Thymus (tissue), 11 donors: ENCODE data around the gene EBF4. TPM values are rescaled to one million over a fixed set of nuclear protein-coding genes. Genes with fewer than 3 reads are reported as not detected.
"Not testable (repeated sequence)": the region's sequence is repeated elsewhere in the genome, so short reads cannot be mapped to it uniquely, and the experiment has no call there.

Source experiments
- DNase-seq, 9 donors: peaks; one replicate each; pipeline ENCODE4 v3.0.0-alpha.2; 2013; ENCODE audit warnings: low spot score in 9 of 9, low read depth in 6 of 9, missing footprints in 1 of 9
- H3K27ac ChIP-seq, 2 donors: one replicate each; pipeline ENCODE4 v1.5.1; 2013; ENCODE audit warnings: control low read depth in 1 of 2, low read depth in 1 of 2, low read length in 1 of 2, mild to moderate bottlenecking in 1 of 2, moderate library complexity in 1 of 2
- H3K27me3 ChIP-seq, 2 donors: one replicate each; pipeline ENCODE4 v1.5.1; 2013; ENCODE audit warnings: low read length in 1 of 2; ENCODE audit not compliant: control insufficient read depth in 2 of 2, insufficient read depth in 1 of 2
- H3K36me3 ChIP-seq, 2 donors: one replicate each; pipeline ENCODE4 v1.5.1; 2013; ENCODE audit warnings: low read length in 1 of 2, mild to moderate bottlenecking in 1 of 2, moderate library complexity in 1 of 2; ENCODE audit not compliant: control insufficient read depth in 2 of 2, insufficient read depth in 2 of 2
- H3K4me1 ChIP-seq, 2 donors: one replicate each; pipeline ENCODE4 v1.5.1; 2013; ENCODE audit warnings: low read length in 2 of 2; ENCODE audit not compliant: control insufficient read depth in 2 of 2, insufficient read depth in 2 of 2
- H3K4me3 ChIP-seq, 2 donors: one replicate each; pipeline ENCODE4 v1.5.1; 2013; ENCODE audit warnings: low read length in 2 of 2, control low read depth in 1 of 2, mild to moderate bottlenecking in 1 of 2
- H3K9me3 ChIP-seq, 2 donors: one replicate each; pipeline ENCODE4 v1.5.1; 2013; ENCODE audit warnings: low read length in 1 of 2, mild to moderate bottlenecking in 1 of 2; ENCODE audit not compliant: control insufficient read depth in 2 of 2, insufficient read depth in 1 of 2
- WGBS: extraction: QIAGEN DNeasy Blood & Tissue Kit; methylation state at CpG from one replicate; pipeline ENCODE4 v1.1.7; 2013; 5-methylcytosine and 5-hydroxymethylcytosine counted together
- polyA plus RNA-seq: library from polyadenylated mRNA; stranded (reverse); fragments of 200-250 nt; gene quantifications from one replicate; pipeline ENCODE4 v1.2.3, GENCODE V29; 2013
- total RNA-seq: library from RNA; stranded (reverse); fragments of 120-200 nt; gene quantifications from one replicate; pipeline ENCODE4 v1.2.4, GENCODE V29; 2013
- donor health status: healthy.

Gene EBF4
- total and polyA plus RNA-seq, 2 donors = 2.9 to 9.9 TPM

DNA sequence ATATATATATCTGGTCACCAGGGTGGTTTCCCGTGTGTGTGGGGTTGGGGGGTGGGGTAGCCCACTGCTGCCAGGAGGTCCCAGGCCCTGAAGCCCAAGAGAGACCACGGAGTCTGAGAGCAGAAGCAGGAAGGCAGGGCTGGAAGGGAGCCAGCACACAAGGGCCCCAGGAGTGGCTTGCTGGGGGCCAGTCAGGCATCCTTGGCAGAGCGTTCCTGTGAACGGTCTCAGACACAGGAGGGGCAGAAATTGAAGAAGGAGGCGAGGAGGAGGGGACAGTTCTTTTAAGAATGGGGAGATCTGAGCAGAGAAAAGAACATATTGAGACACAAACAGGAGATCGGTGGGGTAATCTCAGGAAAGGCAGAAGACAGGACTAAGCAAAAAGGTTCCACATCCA, 1.9 kb upstream of the EBF4 start:
- 37% methylated on average over 6 of the region's 6 CpGs for WGBS
- Histone ChIP-seq H3K4me3 (no peak overlapping the region), H3K36me3 (no peaks in the 10 kb centered on the region), H3K27me3 (peaks cover 71 to 83% of the 10 kb centered on the region in 2 donors), H3K9me3 (no peaks in the 10 kb centered on the region), H3K27ac (no peak overlapping the region), H3K4me1 (peaks cover 0 to 6% of the 10 kb centered on the region in 2 donors)
- no peak for DNase-seq

DNA sequence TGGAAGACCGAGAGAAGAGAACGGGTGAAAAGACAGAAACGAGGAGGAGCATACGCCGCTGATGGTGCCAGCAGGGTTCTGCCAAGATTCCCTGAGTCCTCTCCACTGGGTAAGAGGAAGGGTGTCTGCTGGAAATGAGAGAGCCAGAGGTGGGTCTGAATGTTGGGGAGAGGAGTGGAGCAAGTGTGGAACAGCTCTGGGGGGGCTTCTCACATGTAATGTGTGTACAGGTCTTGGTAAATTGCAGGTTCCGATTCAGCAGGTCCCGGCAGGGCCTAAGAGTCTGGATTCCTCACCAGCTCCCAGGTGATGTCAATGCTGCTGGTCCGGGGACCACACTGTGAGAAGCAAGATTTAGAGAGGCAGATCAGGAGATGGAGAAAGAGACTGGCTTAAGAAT, 1.5 kb upstream of the EBF4 start:
- 91% methylated on average over 8 of the region's 8 CpGs for WGBS
- Histone ChIP-seq H3K36me3 (no peaks in the 10 kb centered on the region), H3K27me3 (peaks cover 74 to 88% of the 10 kb centered on the region in 2 donors), H3K9me3 (no peaks in the 10 kb centered on the region), H3K4me3 (no peak overlapping the region), H3K4me1 (peaks cover 0 to 6% of the 10 kb centered on the region in 2 donors), H3K27ac (no peak overlapping the region)
- no peak for DNase-seq

DNA sequence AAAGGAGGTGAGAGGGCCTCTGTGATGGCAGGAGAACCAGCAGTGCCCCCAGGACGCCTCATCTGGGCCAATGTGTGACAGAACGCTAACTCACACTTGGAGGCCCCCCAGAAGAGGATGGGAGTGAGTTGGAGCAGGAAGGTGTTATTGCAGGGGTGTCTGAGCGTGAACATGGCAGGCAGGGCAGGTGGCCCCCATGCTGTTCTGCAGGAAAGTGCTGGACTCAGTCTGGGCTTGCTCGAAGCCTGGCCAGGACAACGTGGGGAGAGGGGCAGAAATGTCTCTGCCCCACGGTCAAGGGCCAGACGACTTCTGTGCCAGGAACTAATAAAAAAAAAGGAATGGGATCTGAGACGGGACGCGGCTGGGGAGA, 931 bp upstream of the EBF4 start:
- 92% methylated on average over 10 of the region's 10 CpGs for WGBS
- no peak overlapping the region for H3K4me3 ChIP-seq
- H3K4me1 ChIP-seq = peaks cover 0 to 6% of the 10 kb centered on the region in 2 donors
- no peaks in the 10 kb centered on the region for H3K9me3 ChIP-seq
- DNase-seq = no peak
- peaks cover 74 to 91% of the 10 kb centered on the region in 2 donors for H3K27me3 ChIP-seq
- peak overlapping the region in 1 of 2 donors; percentile 53 for H3K27ac ChIP-seq
- no peaks in the 10 kb centered on the region for H3K36me3 ChIP-seq

DNA sequence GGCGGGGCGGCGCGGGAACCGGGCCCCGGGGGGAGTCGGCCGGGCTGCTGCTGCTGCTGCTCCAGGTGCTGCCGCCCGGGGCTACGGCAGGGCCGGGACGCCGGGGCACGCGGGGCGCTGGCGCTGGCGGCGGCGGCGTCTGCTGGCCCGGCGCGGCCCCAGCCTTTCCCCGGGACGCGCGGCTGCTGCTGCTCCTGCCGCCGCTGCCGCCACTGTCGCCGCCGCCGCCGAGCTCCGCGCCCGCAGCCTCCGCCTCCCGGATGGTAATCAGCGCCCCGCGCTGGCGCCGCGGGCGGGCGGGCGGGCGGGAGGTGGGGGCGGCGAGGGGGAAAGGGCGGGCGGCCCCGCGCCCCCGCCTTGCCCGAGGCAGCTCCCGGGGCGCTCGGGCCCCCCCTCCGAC, 306 bp downstream of the EBF4 start:
- H3K36me3 ChIP-seq = no peaks in the 10 kb centered on the region
- H3K4me3 ChIP-seq = peak overlapping the region in 1 of 2 donors; percentile 59
- peaks cover 74 to 89% of the 10 kb centered on the region in 2 donors for H3K27me3 ChIP-seq
- WGBS = under 1% methylated on average over 57 of the region's 64 CpGs
- DNase-seq = no peak
- no peaks in the 10 kb centered on the region for H3K9me3 ChIP-seq
- no peak overlapping the region for H3K27ac ChIP-seq
- H3K4me1 ChIP-seq = peaks cover 0 to 4% of the 10 kb centered on the region in 2 donors

DNA sequence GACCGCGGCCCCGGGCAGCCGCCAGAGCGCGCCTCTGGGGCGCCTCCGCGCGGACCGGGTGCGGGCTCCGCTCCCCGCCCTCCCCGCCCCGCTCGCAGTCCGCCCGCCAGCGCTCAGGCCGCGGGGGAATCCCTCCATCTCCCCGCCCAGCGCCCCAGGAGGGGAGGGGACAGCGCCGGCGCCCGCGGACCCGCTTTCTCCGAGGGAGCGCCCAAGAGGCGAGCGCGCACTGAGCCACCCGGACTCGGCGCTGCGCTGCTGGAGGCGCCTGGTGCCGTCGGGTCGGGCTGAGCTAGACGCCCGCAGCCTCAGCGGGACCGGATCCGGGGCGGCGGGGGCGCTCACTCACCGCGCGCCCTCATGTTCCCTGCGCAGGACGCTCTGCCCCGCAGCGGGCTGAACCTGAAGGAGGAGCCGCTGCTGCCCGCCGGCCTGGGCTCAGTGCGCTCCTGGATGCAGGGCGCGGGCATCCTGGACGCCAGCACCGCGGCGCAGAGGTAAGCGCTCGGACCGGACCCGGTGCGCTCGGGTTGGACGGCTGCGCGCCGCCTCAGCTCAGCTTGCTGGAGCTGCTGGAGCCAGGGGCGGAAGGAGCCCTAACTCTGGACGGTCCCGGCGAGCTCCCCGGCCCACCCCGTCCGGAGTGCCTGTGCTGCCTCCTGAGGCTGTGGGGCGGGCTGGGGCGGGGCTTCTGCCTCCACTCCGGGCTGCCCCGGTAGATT, 867 bp downstream of the EBF4 start:
- peak in 1 of 9 donors; percentile 21 for DNase-seq
- WGBS = 5% methylated on average over 83 of the region's 89 CpGs
- Histone ChIP-seq H3K36me3 (no peaks in the 10 kb centered on the region), H3K4me1 (no peaks in the 10 kb centered on the region), H3K4me3 (peak overlapping the region in 1 of 2 donors; percentile 59), H3K9me3 (no peaks in the 10 kb centered on the region), H3K27ac (no peak overlapping the region), H3K27me3 (peaks cover 72 to 89% of the 10 kb centered on the region in 2 donors)

DNA sequence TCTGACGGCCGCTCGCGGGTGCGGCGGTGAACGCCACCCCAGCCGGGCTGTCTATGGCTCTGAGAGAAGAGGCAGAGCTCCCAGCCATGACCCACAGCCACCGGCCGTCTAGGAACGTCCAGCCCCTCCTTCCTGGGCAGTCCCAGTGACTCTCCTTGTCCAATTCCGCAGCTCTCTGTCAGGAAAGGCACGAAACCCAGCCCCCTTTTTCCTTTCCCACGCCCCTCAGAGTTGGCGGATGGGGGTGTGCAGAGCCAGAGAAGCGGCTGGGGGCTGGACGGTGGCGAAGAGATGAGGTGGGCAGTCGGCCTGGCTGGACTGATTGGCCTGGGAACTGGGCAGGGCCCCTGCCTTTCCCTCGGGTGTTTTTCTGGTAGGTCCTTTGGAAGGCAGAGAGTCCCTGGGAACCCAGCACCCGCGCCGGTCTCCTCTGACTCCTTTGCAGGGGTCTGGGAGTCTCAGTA, 1.5 kb downstream of the EBF4 start:
- no peak for DNase-seq
- H3K27me3 ChIP-seq = peaks cover 68 to 89% of the 10 kb centered on the region in 2 donors

DNA sequence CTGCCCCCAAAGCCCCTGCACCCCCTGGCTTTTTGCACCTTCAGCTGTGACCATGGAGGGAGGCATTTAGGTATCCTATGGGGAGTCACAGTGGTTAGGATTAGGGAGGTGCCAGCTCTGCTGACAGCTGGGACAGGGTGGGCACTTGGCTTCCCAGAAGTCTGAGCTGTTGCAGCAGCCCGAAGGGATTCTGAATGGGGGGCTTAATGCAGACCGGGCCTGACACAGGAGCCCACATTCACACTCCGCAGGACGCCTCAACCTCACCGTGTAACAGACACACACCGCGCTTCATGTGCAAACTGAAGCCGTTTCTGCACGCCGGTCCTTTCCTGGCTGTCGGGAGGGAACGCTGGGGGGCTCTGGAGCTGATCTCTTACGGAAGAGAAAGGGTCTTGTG, 1.9 kb downstream of the EBF4 start:
- H3K36me3 ChIP-seq = no peaks in the 10 kb centered on the region
- H3K4me3 ChIP-seq = no peak overlapping the region
- H3K27me3 ChIP-seq = peaks cover 63 to 85% of the 10 kb centered on the region in 2 donors
- WGBS = 48% methylated on average over 13 of the region's 13 CpGs
- H3K27ac ChIP-seq = no peak overlapping the region
- no peaks in the 10 kb centered on the region for H3K9me3 ChIP-seq
- no peak for DNase-seq
- H3K4me1 ChIP-seq = no peaks in the 10 kb centered on the region

More for the DNA sequence above, 1.5 kb downstream of the EBF4 start:
- Histone ChIP-seq H3K9me3 (no peaks in the 10 kb centered on the region), H3K4me3 (no peak overlapping the region), H3K36me3 (no peaks in the 10 kb centered on the region), H3K27ac (no peak overlapping the region), H3K4me1 (no peaks in the 10 kb centered on the region)
- WGBS = 20% methylated on average over 23 of the region's 23 CpGs

DNA sequence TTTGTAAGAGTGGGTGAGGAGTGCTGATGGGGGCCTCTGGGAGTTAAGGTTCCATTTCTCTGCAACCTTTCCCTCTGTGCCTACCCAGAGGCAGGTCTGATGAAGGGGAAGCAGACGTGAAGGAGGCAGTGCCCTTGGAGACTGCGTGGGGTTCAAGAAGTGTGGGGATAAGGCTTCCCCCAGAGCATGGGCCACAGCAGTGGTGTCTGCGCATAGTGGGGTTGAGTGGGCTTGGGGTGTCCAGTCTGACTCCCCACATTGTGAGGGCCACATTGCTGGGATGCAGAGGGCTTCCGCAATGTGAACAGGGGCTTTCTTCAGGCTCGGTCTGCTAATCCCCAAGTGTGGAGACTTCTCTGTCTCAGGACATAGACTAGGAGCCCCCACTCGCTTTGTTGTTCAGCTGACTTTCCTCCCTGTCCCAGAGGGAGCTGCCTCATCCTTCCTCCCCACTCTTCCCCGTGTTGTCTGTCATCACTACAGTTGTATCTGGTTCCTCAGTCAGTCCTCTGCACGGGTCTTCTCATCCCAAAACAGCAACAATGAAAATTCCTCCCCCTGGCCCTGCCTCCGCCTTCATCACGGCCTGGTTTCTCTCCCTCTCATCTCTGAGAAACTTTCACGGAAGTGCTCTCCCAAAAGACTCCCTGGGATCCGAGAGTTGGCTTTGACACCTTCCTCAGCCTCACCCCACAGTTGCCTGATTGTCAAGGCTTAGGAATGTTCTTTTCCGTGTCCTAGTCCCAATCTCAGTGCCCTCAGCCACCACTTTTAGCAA, 2.8 kb downstream of the EBF4 start:
- DNase-seq = no peak
- H3K27me3 ChIP-seq = peaks cover 55 to 84% of the 10 kb centered on the region in 2 donors
- no peaks in the 10 kb centered on the region for H3K4me1 ChIP-seq
- no peaks in the 10 kb centered on the region for H3K9me3 ChIP-seq
- 94% methylated on average over 13 of the region's 13 CpGs for WGBS
- no peaks in the 10 kb centered on the region for H3K36me3 ChIP-seq
- H3K4me3 ChIP-seq = no peak overlapping the region
- no peak overlapping the region for H3K27ac ChIP-seq

DNA sequence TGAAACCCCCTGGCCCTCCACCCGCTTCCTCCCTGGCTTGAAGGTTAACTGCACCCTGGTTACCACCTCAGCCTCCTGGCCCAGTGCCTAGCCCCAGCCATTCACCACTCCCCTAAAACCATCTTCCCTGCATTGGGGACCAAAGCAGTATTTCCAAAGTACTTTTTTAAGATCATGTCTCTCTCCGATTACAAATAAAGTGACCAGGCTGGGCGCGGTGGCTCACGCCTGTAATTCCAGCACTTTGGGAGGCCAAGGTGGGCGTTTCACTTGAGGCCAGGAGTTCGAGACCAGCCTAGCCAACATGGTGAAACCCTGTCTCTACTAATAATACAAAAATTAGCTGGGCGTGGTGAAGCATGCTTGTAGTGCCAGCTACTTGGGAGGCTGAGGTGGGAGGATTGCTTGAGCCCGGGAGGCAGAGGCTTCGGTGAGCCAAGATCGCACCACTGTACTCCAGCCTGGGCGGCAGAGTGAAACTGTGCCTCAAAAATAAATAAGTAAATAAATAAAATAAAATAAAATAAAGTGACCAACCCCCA, 3.5 kb downstream of the EBF4 start:
- H3K27me3 ChIP-seq = peaks cover 49 to 84% of the 10 kb centered on the region in 2 donors
- H3K4me1 ChIP-seq, H3K27ac ChIP-seq, H3K9me3 ChIP-seq, H3K36me3 ChIP-seq, DNase-seq, H3K4me3 ChIP-seq: not testable (repeated sequence)
- 97% methylated on average over 12 of the region's 12 CpGs for WGBS
